Stimulated activated CD8-positive, alpha-beta memory T cell treated with anti-CD3 and anti-CD28 coated beads, Interleukin-2, amount 100 ng/mL, for 1 hour (primary cell): ENCODE measurements around the gene RLN1.
"Not testable (repeated sequence)": the region's sequence is repeated elsewhere in the genome, so short reads cannot be mapped to it uniquely, and the experiment has no call there.

ENCODE experiments used
- DNase-seq, 2 donors: peaks; one replicate each; pipeline ENCODE4 v3.0.0-alpha.2; 2020; ENCODE audit warnings: low read depth in 2 of 2

The RLN1 gene

DNA sequence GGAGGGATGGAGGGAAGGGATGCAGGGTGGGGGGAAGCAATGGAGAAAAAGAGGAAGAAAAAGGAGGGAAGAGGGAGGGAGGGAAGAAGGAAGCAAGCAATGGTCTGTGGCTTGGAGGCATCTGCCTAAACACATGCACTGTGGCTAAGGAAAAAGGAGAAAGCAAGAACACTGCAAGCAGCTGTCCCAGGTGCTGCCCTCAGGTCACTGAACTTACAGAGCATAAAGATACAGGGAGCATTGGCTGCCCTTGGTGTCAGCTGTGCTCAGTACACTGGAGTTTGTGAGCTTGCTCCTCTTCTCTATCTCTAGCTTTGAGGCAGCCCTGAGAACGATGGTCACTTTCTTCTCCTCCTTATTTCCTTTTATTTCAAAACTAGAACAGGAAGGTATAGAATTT, 18.1 kb downstream of the RLN1 start:
- not testable (repeated sequence) for DNase-seq

DNA sequence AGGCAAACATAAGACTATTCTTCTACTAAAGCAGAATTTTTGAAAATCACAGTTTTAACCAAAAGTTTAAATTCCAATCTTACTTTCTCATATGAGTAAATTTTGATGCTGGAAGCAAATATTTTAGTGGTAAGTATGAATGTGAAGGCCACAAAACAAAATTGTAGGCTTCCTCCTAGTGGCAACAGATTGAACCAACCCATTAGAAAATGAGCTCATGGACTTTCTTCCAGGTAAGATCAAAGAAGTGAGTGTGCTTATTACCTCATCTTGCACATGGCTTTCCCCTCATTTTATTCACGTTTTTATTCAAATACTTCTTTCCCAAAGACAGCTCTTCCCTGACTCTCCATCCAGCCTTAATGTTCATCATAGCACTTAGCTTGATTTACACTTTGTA, 18.6 kb downstream of the RLN1 start:
- DNase-seq: no peak

DNA sequence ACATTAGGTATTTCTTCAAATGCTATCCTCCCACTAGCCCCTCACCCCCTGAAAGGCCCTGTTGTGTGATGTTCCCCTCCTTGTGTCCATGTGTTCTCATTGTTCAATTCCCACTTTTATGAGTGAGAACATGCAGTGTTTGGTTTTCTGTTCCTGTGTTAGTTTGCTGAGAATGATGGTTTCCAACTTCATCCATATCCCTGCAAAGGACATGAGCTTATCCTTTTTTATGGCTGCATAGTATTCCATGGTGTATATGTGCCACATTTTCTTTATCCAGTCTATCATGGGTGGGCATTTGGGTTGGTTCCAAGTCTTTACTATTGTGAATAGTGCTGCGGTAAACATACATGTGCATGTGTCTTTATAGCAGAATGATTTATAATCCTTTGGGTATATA, 23.3 kb downstream of the RLN1 start:
- not testable (repeated sequence) for DNase-seq

DNA sequence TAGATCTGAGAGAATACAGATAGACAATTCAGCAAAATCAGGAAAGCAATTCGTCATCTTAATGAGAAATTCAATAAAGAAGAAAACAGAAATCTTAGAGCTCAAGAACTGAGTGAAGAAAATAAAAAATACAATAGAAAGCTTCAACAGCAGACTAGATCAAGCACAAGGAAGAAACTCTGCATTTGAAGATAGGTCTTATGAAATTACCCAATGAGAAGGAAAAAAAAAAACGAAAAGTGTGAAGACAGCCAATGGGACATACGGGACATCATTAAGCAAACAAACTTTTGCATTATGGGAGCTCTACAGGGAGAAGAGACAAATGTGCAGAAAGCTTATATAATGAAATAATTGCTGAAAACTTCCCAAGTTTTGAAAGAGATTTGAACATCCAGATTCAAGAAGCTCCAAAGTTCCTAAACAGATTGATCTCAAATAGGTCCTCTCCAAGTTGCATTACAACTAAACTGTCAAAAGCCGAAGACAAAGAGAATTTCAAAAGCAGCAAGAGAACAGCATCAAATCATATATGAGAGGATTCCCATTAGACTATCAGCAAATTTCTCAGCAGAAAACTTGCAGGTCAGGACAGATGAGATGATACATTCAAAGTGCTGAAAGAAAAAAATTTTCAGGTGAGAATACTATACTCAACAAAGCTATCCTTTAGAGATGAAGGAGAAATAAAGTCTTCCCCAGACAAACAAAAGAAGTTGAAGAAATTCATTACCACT, 24.3 kb downstream of the RLN1 start:
- no peak for DNase-seq

- DNase-seq: no peak
These were observed 28.8 kb downstream of the RLN1 start for GRCh38 chr9:5310851-5311250.

GRCh38 chr9:5305741-5306140, 33.9 kb downstream of the RLN1 start:
- DNase-seq: no peak

DNA sequence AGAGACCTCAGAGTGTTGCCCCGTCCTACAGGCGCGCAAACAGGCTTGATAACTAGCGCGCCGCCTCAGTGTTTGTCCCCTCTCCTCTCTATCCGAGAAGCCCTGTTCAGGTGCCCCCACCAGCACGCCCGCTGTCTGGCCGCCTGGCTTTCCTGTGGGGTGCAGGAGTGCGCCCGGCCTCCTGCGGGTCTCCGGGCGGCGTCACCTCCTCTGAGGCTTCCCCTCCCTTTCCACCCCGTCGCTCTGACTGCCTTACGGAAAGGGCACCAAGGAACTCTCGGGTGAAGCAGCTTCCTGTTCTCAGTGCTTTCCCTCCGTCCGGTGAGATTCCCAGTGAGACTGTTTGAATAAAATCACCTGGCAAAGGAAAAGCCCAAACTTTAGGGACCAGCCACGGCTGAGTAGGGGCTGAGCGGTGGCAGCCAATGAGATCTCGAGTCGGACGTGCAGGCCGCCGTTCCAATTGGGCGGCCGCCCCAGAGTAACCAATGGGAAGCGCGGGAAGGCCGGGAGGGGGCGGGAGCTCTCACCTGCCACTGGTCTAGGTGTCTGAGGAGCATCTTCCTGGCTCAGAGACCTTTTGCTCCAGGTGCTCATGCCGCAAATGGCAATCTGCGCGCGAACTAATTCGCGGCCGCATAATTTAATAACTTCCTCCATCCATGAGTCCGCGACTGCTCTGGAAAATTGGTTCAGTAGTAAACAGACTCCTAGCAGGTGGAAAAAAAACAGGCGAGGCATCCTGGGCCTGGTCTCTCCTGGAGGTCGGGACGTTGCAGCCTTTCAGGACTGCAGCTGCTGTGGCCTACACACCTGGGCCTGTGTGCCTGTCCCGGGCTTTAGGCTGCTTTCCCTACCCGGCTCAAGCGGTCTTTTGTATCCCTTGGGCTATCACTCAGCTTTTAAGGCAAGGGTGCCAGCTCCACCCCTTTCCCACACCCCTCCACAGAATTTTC, 35.6 kb downstream of the RLN1 start, which contains the start of gene RLN2:
RLN2 (minus strand) TSS at position 877 of the 956 bp plus-strand sequence; CDS start at position 741, 136 bp downstream.
- DNase-seq: not testable (repeated sequence)

GRCh38 chr9:5301544-5301943, 38.1 kb downstream of the RLN1 start:
- DNase-seq: no peak

GRCh38 chr9:5292141-5292540, 47.5 kb downstream of the RLN1 start:
- DNase-seq: no peak

DNA sequence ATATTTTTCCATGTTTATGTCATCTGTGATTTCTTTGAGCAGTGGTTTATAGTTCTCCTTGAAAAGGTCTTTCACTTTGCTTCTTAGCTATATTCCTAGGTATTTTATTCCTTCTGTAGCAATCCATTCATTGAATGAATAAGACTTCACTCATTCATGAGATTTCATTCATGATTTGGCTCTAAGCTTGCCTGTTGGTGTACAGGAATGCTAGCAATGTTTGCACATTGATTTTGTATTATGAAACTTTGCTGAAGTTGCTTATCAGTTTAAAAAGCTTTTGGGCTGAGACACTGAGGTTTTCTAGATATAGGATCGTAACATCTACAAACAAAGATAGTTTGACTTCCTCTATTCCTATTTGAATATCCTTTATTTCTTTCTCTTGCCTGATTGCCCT, 51.1 kb downstream of the RLN1 start:
- no peak for DNase-seq

GRCh38 chr9:5286262-5286661, 53.4 kb downstream of the RLN1 start:
- DNase-seq: no peak
